Measurements from ENCODE around the gene TOMM7. TPM values are rescaled to one million over a fixed set of nuclear protein-coding genes. Genes with fewer than 3 reads are reported as not detected.
"Not testable (repeated sequence)": the region's sequence is repeated elsewhere in the genome, so short reads cannot be mapped to it uniquely, and the experiment has no call there.

TOMM7 gene
- total and polyA plus RNA-seq, 12 donors: 149 to 532 (median 523) TPM

DNA sequence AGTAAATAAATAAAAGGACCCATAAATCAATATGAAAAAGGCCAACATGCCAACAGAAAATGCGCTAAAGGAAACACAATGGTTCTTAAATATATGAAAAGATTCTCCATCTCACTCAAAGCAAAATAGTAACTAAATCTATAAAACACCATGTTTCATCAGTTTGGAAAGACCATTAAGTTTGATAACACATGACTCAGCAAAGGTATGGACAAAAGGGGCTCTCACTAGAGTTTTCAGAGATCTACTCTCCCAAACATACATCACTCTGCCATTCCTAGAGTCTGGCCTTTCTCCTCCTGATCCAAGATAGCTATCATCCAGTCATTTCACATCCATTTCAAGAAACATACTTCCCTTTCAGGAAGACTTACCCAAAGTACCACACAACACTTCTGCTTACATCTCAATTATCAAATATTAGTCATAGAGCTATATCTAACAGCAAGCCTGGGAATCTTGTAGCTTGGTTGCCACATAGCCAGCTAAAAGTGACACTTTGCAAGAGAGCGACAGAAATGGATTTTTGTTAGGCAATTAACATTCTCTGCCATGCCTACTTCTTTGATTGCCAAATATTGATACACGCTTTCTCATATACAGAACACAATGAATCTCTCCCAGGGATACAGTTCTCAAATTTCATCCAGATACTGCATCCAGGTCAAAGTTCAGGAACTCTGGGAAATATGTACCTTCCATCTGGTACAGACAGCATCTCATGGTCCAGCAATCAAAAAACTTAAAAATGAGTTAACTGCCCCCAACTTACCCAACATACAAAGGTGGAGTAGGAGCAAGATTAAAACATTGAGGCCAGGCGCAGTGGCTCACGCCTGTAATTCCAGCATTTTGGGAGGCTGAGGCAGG, 28.8 kb downstream of the TOMM7 start:
- DNase-seq (no peak), ATAC-seq (no peak)
- Histone ChIP-seq H3K4me1 (no peaks in the 10 kb centered on the region), H3K9me3 (no peaks in the 10 kb centered on the region), H3K4me3 (no peak overlapping the region), H3K36me3 (no peaks in the 10 kb centered on the region), H3K27me3 (no peaks in the 10 kb centered on the region), H3K27ac (no peak overlapping the region)
- TF ChIP-seq, protein P1, sequence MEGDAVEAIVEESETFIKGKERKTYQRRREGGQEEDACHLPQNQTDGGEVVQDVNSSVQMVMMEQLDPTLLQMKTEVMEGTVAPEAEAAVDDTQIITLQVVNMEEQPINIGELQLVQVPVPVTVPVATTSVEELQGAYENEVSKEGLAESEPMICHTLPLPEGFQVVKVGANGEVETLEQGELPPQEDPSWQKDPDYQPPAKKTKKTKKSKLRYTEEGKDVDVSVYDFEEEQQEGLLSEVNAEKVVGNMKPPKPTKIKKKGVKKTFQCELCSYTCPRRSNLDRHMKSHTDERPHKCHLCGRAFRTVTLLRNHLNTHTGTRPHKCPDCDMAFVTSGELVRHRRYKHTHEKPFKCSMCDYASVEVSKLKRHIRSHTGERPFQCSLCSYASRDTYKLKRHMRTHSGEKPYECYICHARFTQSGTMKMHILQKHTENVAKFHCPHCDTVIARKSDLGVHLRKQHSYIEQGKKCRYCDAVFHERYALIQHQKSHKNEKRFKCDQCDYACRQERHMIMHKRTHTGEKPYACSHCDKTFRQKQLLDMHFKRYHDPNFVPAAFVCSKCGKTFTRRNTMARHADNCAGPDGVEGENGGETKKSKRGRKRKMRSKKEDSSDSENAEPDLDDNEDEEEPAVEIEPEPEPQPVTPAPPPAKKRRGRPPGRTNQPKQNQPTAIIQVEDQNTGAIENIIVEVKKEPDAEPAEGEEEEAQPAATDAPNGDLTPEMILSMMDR (IDR thresholded peaks at IDR 0.05): no peak
- intact Hi-C loops (cut with DNase I): no loop called here
- 94 to 96% methylated on average over 5 of the region's 5 CpGs for WGBS, 2 donors

DNA sequence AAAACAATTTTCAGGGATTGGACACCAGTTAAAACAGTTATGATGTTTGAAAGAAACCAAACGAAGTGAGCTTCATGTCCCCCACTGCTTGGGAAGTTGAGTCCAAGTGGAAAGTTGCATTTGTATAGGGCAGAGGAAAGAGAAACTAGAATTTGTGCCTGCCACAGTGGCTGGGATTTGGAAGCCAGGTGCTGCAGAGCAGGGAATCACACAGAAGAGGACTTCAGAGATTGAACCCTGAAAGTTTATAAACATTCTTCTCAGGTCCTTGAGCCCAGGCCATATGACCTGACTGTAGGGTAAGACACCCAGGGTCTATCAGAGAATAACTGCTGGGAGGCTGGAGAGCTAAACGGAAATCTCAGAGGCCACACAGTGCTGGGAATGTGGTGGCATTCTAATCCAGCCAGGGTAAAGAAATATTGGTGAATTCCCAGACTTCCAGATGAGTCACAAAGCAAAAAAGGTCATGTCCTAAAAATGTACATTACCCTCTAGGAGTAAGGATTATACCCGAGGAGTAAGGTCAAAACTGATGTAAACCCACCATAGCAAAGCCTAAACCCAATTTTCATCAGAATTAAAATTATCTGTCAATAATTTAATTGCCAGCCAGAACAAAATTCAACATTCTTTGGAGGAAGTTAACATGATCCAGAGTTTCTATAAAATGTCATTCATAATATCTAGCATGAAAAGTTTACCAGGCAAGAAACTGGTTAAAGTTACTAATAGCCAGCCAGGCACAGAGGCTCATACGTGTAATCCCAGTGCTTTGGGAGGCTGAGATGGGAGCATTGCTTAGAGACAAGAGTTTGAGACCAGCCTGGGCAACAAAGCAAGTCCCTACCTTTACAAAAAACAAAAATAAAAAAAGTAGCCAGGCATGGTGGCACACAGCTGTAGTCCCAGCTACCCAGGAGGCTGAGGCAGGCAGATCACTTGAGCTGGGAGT, 31.2 kb downstream of the TOMM7 start:
- ATAC-seq: no peak
- Histone ChIP-seq H3K9me3 (no peaks in the 10 kb centered on the region), H3K4me3 (no peak overlapping the region), H3K27me3 (no peaks in the 10 kb centered on the region), H3K4me1 (no peaks in the 10 kb centered on the region), H3K27ac (no peak overlapping the region), H3K36me3 (no peaks in the 10 kb centered on the region)
- TF ChIP-seq, protein P1 (IDR thresholded peaks at IDR 0.05): no peak
- intact Hi-C loops (cut with DNase I): no loop called here
- no peak for DNase-seq
- WGBS, 2 donors: 63 to 70% methylated on average over 4 of the region's 4 CpGs

DNA sequence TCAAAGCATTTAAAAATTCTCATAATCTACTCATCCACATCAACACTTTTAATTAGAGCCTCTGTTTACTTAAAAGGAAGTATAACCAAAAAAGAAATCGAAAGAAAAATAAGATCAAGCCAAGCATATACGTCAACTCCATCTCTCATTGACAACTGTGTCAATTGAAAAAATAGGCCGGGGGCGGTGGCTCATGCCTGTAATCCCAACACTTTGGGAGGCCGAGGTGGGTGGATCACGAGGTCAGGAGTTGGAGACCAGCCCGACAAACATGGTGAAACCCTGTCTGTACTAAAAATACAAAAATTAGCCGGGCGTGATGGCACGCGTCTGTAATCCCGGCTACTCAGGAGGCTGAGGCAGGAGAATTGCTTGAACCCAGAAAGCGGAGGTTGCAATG, 32.0 kb downstream of the TOMM7 start:
- H3K36me3 ChIP-seq; H3K9me3 ChIP-seq; DNase-seq; H3K4me1 ChIP-seq; ATAC-seq; H3K27me3 ChIP-seq; intact Hi-C loops (cut with DNase I); H3K27ac ChIP-seq; H3K4me3 ChIP-seq: not testable (repeated sequence)
- WGBS, 2 donors: 91 to 95% methylated on average over 13 of the region's 13 CpGs

DNA sequence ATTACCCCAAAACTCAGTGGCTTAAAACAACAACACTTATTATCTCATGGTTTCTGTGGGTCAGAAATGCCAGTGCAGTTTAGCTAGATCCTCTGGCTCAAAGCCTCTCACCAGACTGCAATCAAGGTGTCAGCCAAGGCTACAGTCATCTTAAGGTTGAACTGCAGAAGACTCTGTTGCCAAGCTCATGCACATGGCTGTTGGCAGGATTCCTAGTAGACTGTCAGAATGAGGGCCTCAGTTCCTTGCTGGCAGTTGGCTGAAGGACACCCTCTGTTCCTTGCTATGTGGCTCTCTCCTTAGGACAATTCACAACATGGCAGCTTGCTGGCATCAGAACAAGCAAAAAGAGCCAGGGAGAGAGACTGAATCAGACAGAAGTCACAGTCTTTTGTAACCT, 34.7 kb downstream of the TOMM7 start:
- TF ChIP-seq, protein P1 (IDR thresholded peaks at IDR 0.05): no peak
- ATAC-seq (no peak), DNase-seq (no peak)
- H3K27ac ChIP-seq: no peak overlapping the region
- no peaks in the 10 kb centered on the region for H3K4me1 ChIP-seq
- no peaks in the 10 kb centered on the region for H3K9me3 ChIP-seq
- no peak overlapping the region for H3K4me3 ChIP-seq
- no peaks in the 10 kb centered on the region for H3K36me3 ChIP-seq
- no peaks in the 10 kb centered on the region for H3K27me3 ChIP-seq
- intact Hi-C loops (cut with DNase I): loop anchor here in 1 of 10 donors (10.0 kb wide), 1 partner anchor 233 kb away; no protein-coding TSS in a partner anchor

All from heart right ventricle (tissue), 16 donors.